Esophagus squamous epithelium (tissue), 4 donors: ENCODE measurements around the gene FZD10.

Source experiments
- CTCF ChIP-seq, 6 experiments: fragments of 450-650 bp in 4 of 6; fragments of 200-600 bp in 2 of 6; sonication (generic) in 2 of 6; IDR thresholded peaks; one replicate each; pipeline ENCODE4 v1.5.1; 2016 to 2019; ENCODE audit warnings: antibody characterized with exemption in 6 of 6, mild to moderate bottlenecking in 4 of 6, moderate library complexity in 4 of 6
- POLR2A ChIP-seq, 4 donors: fragments of 450-650 bp; IDR thresholded peaks; one replicate each; pipeline ENCODE4 v1.6.1; 2017; ENCODE audit warnings: antibody characterized with exemption in 4 of 4, mild to moderate bottlenecking in 4 of 4, moderate library complexity in 3 of 4

- TF ChIP-seq CTCF (IDR thresholded peaks at IDR 0.05) (no peak), POLR2A (IDR thresholded peaks at IDR 0.05) (no peak)
These were observed 2.7 kb downstream of the FZD10 start for GRCh38 chr12:130164936-130165335.
